PFSK-1 (cell line): ENCODE results near the gene TMEM213.

Experiments used
- SIN3A ChIP-seq: IDR thresholded peaks from 2 replicates; pipeline ENCODE4 v1.6.1; 2012; ENCODE audit warnings: mild to moderate bottlenecking, low read length, moderate library complexity, borderline replicate concordance; ENCODE audit not compliant: insufficient read depth
- TAF1 ChIP-seq: IDR thresholded peaks from 2 replicates; pipeline ENCODE4 v1.6.1; 2012; ENCODE audit warnings: low read length, control low read depth, borderline replicate concordance; ENCODE audit not compliant: insufficient read depth

GRCh38 chr7:138865843-138866242 is 68.0 kb downstream of the TMEM213 start:
- TF ChIP-seq SIN3A (no peak), TAF1 (no peak)
